Testis (tissue), 2 donors: ENCODE measurements around the gene FPR3.

Experiments
- POLR2A ChIP-seq: fragments of 450-650 bp; IDR thresholded peaks from one replicate; pipeline ENCODE4 v1.6.1; 2017; ENCODE audit warnings: antibody characterized with exemption, mild to moderate bottlenecking, moderate library complexity
- TF ChIP-seq, protein P1 (sequence below), 3 experiments: fragments of 450-650 bp in 2 of 3; fragments of 200-600 bp in 1 of 3; sonication (generic) in 1 of 3; IDR thresholded peaks; one replicate each; pipeline ENCODE4 v1.5.1; 2016 to 2019; ENCODE audit warnings: antibody characterized with exemption in 3 of 3, mild to moderate bottlenecking in 2 of 3, moderate library complexity in 1 of 3

DNA sequence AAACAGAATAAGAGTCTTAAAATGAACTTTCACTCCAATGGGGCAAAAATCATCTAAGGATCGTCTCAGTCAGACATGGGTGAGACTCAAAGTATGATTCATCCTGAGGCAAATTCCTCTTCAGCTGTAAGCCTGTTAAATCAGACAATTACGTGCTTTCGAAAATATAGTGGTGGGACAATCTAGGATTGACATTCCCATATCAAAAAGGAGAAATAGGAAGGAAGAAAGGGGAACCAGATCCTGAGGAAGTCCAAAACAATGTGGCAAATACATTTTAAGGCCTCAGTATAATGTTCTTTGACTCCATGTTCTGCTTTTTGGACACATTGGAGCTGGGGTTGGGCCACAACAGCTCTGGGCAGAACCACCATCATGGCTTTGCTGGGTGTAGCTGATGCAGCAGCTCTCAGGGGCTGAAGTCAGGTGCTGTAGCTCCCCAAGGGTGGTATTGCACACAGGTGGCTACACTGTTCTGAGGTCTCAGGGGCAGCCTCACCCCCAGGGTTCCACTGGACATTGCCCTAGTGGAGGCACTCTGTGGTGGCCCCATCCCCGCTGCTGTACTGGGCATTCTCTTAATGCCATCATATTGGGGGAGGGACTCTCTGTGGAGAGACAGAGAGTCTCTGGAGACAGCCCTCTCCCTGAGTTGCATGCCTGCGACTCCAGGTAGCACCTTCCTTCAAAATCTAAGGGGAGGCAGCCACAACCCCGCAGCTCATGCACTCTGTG is 5.7 kb upstream of the FPR3 start:
- TF ChIP-seq, protein P1, sequence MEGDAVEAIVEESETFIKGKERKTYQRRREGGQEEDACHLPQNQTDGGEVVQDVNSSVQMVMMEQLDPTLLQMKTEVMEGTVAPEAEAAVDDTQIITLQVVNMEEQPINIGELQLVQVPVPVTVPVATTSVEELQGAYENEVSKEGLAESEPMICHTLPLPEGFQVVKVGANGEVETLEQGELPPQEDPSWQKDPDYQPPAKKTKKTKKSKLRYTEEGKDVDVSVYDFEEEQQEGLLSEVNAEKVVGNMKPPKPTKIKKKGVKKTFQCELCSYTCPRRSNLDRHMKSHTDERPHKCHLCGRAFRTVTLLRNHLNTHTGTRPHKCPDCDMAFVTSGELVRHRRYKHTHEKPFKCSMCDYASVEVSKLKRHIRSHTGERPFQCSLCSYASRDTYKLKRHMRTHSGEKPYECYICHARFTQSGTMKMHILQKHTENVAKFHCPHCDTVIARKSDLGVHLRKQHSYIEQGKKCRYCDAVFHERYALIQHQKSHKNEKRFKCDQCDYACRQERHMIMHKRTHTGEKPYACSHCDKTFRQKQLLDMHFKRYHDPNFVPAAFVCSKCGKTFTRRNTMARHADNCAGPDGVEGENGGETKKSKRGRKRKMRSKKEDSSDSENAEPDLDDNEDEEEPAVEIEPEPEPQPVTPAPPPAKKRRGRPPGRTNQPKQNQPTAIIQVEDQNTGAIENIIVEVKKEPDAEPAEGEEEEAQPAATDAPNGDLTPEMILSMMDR (IDR thresholded peaks at IDR 0.05), result no peak
- TF ChIP-seq POLR2A, result no peak
